Gastroesophageal sphincter (tissue), 4 donors: ENCODE results near the gene EFL1. TPM values are rescaled to one million over a fixed set of nuclear protein-coding genes. Genes with fewer than 3 reads are reported as not detected.

Experiments
- ATAC-seq: fragments of 150-250 bp; one replicate; pipeline ENCODE4 v1.9.1; 2016; ENCODE audit warnings: mild to moderate bottlenecking, moderate library complexity
- H3K27ac ChIP-seq, 4 donors: fragments of 200-600 bp; sonication (generic) in 3 of 4; 1 replicate in 3 of 4; 2 replicates in 1 of 4; pipeline ENCODE4 v1.5.1; 2016 to 2019
- H3K27me3 ChIP-seq: fragments of 200-600 bp; sonication (generic); one replicate; pipeline ENCODE4 v1.5.1; 2019
- H3K36me3 ChIP-seq, 2 donors: fragments of 200-600 bp; sonication (generic); one replicate each; pipeline ENCODE4 v1.5.1; 2019; ENCODE audit warnings: control low read depth in 1 of 2
- H3K4me1 ChIP-seq, 3 donors: fragments of 200-600 bp; sonication (generic); 1 replicate in 2 of 3; 2 replicates in 1 of 3; pipeline ENCODE4 v1.5.1; 2016 to 2019; ENCODE audit warnings: control low read depth in 2 of 3
- H3K4me3 ChIP-seq, 2 donors: fragments of 200-600 bp; sonication (generic); one replicate each; pipeline ENCODE4 v1.5.1; 2019; ENCODE audit warnings: mild to moderate bottlenecking in 1 of 2, moderate library complexity in 1 of 2
- H3K9me3 ChIP-seq, 3 donors: fragments of 200-600 bp; sonication (generic); one replicate each; pipeline ENCODE4 v1.5.1; 2017 to 2019; ENCODE audit warnings: control low read depth in 2 of 3
- EP300 ChIP-seq: sonication (generic); formaldehyde crosslinking; IDR thresholded peaks from one replicate; pipeline ENCODE4 v1.6.1; 2017; ENCODE audit warnings: antibody characterized with exemption, mild to moderate bottlenecking
- POLR2A ChIP-seq, 2 donors: fragments of 450-650 bp; IDR thresholded peaks; one replicate each; pipeline ENCODE4 v1.6.1; 2017; ENCODE audit warnings: antibody characterized with exemption in 2 of 2, mild to moderate bottlenecking in 2 of 2, moderate library complexity in 1 of 2
- POLR2AphosphoS5 ChIP-seq: sonication (generic); formaldehyde crosslinking; IDR thresholded peaks from one replicate; pipeline ENCODE4 v1.6.1; 2017; ENCODE audit warnings: antibody characterized with exemption
- WGBS, 2 donors: methylation state at CpG; one replicate each; pipeline ENCODE4 v1.1.5; 2018; ENCODE audit warnings: low coverage in 1 of 2; 5-methylcytosine and 5-hydroxymethylcytosine counted together
- total RNA-seq, 4 donors: library from RNA; depleted of rRNA; stranded (reverse); fragments of >200 nt; gene quantifications; one replicate each; pipeline ENCODE4 v1.1.0, GENCODE V29; 2016
- TF ChIP-seq, protein P1 (sequence below), 4 experiments: fragments of 200-600 bp in 2 of 4; fragments of 450-650 bp in 2 of 4; sonication (generic) in 1 of 4; IDR thresholded peaks; one replicate each; pipeline ENCODE4 v1.5.1; 2017 to 2019; ENCODE audit warnings: antibody characterized with exemption in 4 of 4, mild to moderate bottlenecking in 2 of 4, moderate library complexity in 2 of 4

EFL1 gene
- total RNA-seq, 4 donors from 2014 or later = 12.1 to 17.7 (median 15.5) TPM

- Histone ChIP-seq H3K27me3 (no peaks in the 10 kb centered on the region), H3K9me3 (no peaks in the 10 kb centered on the region), H3K36me3 (peaks cover 0 to 3% of the 10 kb centered on the region in 2 donors), H3K4me1 (peaks cover 0 to 36% (median 7%) of the 10 kb centered on the region in 3 donors), H3K27ac (no peak overlapping the region), H3K4me3 (no peak overlapping the region)
- no peak for TF ChIP-seq POLR2A (IDR thresholded peaks at IDR 0.05)
- no peak for TF ChIP-seq POLR2AphosphoS5
- no peak for TF ChIP-seq EP300
- TF ChIP-seq, protein P1, sequence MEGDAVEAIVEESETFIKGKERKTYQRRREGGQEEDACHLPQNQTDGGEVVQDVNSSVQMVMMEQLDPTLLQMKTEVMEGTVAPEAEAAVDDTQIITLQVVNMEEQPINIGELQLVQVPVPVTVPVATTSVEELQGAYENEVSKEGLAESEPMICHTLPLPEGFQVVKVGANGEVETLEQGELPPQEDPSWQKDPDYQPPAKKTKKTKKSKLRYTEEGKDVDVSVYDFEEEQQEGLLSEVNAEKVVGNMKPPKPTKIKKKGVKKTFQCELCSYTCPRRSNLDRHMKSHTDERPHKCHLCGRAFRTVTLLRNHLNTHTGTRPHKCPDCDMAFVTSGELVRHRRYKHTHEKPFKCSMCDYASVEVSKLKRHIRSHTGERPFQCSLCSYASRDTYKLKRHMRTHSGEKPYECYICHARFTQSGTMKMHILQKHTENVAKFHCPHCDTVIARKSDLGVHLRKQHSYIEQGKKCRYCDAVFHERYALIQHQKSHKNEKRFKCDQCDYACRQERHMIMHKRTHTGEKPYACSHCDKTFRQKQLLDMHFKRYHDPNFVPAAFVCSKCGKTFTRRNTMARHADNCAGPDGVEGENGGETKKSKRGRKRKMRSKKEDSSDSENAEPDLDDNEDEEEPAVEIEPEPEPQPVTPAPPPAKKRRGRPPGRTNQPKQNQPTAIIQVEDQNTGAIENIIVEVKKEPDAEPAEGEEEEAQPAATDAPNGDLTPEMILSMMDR (IDR thresholded peaks at IDR 0.05) = no peak
- no peak for ATAC-seq
- WGBS, 2 donors = 78 to 100% methylated on average over 1 to 3 of the region's 3 CpGs
Measured at GRCh38 chr15:82126346-82126745, 136.2 kb downstream of the EFL1 start.

DNA sequence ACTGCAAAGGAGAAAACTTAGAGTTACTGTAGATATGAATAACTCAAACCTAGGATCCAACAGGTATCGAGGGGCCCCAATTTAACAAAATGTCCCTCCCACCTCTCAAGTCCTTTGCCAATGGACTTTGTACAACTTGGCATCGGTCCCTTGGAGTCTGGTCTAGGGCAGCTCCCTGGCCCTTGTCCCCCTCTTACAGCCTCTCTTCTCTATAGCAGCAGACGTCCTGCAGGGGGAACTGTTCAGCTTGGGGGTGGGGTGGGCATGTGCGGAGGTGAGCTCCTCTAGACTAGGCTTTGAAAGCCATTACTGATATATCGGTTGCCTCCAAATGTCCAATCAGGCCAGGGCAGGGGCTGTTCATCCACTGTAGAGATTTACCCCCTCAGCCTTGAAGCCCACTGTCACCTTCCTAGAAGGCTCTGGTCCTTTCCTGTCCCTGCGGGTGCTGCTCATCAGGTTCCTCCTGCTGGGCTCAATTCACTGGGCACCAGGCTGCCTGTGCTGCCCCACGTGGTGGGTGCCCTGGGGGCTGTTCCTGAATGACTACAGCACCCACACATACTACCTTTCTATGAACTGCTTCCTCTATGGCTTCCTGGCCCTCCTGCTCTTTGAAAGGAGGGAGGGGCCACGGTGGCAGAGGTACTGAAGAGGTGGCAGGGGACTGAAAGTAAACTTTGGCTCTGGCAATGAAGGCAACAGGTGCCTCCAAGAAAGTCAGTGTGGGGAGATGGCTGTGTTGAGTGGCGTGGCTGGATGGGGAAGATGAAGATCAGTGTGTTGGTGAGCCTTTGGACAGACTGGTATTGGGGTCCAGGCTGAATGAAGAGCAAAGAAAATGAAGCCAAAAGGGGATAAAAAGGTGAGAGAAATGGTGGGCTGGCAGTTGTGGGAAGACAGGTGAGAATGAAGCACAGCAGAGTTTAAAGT, 137.9 kb downstream of the EFL1 start:
- TF ChIP-seq POLR2A (IDR thresholded peaks at IDR 0.05) (no peak), POLR2AphosphoS5 (no peak), EP300 (no peak)
- TF ChIP-seq, protein P1 (IDR thresholded peaks at IDR 0.05) = no peak
- WGBS, 2 donors = 94 to 100% methylated on average over 1 to 4 of the region's 9 CpGs

GRCh38 chr15:82122746-82123400, 139.7 kb downstream of the EFL1 start:
- 13 to 14% methylated on average over 3 of the region's 4 CpGs for WGBS, 2 donors
- no peaks in the 10 kb centered on the region for H3K27me3 ChIP-seq
- peak; percentile 69 for ATAC-seq
- H3K4me3 ChIP-seq = no peak overlapping the region
- H3K27ac ChIP-seq = no peak overlapping the region
- H3K9me3 ChIP-seq = no peaks in the 10 kb centered on the region
- H3K36me3 ChIP-seq = peaks cover 0 to 2% of the 10 kb centered on the region in 2 donors
- H3K4me1 ChIP-seq = peaks cover 0 to 15% (median 0%) of the 10 kb centered on the region in 3 donors
- no peak for TF ChIP-seq POLR2A (IDR thresholded peaks at IDR 0.05)
- peak; percentile 57 for TF ChIP-seq POLR2AphosphoS5

More for the DNA sequence above, 137.9 kb downstream of the EFL1 start:
- peaks cover 0 to 25% (median 0%) of the 10 kb centered on the region in 3 donors for H3K4me1 ChIP-seq
- no peak for ATAC-seq
- no peaks in the 10 kb centered on the region for H3K36me3 ChIP-seq
- no peaks in the 10 kb centered on the region for H3K9me3 ChIP-seq
- H3K27me3 ChIP-seq = no peaks in the 10 kb centered on the region
- no peak overlapping the region for H3K4me3 ChIP-seq
- no peak overlapping the region for H3K27ac ChIP-seq

- H3K4me1 ChIP-seq = peaks cover 0 to 10% (median 0%) of the 10 kb centered on the region in 3 donors
- no peak for TF ChIP-seq POLR2A (IDR thresholded peaks at IDR 0.05)
- TF ChIP-seq EP300 = no peak
- TF ChIP-seq, protein P1 (IDR thresholded peaks at IDR 0.05) = no peak
- no peak for TF ChIP-seq POLR2AphosphoS5
- no peak overlapping the region for H3K4me3 ChIP-seq
- H3K27me3 ChIP-seq = no peaks in the 10 kb centered on the region
- WGBS, 2 donors = 100% methylated on average over 1 to 2 of the region's 3 CpGs
- no peaks in the 10 kb centered on the region for H3K9me3 ChIP-seq
- no peak for ATAC-seq
- H3K27ac ChIP-seq = no peak overlapping the region
- H3K36me3 ChIP-seq = peaks cover 0 to 10% of the 10 kb centered on the region in 2 donors
Measured at GRCh38 chr15:82118040-82118439, 144.5 kb downstream of the EFL1 start.

DNA sequence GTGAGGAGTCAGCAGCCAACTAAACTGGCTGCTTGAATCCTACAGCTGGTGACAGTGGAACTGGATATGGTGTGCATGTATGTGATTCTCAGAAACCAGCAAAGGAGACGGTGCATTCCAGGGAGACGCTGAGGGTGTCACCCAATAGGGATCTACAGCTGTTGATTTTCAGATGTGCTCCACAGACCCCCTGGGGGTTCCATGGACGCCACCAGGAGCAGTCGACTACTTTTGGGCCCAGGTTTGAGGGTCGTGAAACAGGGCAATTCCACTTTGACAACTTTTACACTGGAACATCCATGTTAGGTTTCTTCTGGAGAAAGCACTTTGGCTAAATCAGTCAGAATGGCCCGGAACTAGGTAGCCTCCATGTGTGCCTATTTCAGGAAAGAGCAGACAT, 145.2 kb downstream of the EFL1 start:
- 93% methylated on average over 5 of the region's 6 CpGs; no CpG with 5 or more reads in 1 of the 2 donors for WGBS, 2 donors
- TF ChIP-seq EP300 = no peak
- no peak for TF ChIP-seq POLR2A (IDR thresholded peaks at IDR 0.05)
- TF ChIP-seq POLR2AphosphoS5 = no peak
- TF ChIP-seq, protein P1 (IDR thresholded peaks at IDR 0.05) = no peak
- peaks cover 0 to 2% (median 0%) of the 10 kb centered on the region in 3 donors for H3K4me1 ChIP-seq
- H3K27ac ChIP-seq = no peak overlapping the region
- H3K36me3 ChIP-seq = peaks cover 0 to 10% of the 10 kb centered on the region in 2 donors
- no peak overlapping the region for H3K4me3 ChIP-seq
- ATAC-seq = no peak
- H3K27me3 ChIP-seq = no peaks in the 10 kb centered on the region
- H3K9me3 ChIP-seq = no peaks in the 10 kb centered on the region
